Measurements from ENCODE around the gene RNF13. TPM values are rescaled to one million over a fixed set of nuclear protein-coding genes. Genes with fewer than 3 reads are reported as not detected.

RNF13 gene
- total and polyA plus RNA-seq, 12 donors = 28.6 to 136 (median 77.4) TPM

- H3K27me3 ChIP-seq = no peaks in the 10 kb centered on the region
- no peaks in the 10 kb centered on the region for H3K36me3 ChIP-seq (replicated peaks in 1 of 2)
- WGBS, 4 donors = 70 to 95% (median 93%) methylated on average over 2 of the region's 2 CpGs
- no peak for DNase-seq
- H3K27ac ChIP-seq = no peak overlapping the region
- H3K4me1 ChIP-seq (replicated peaks in 1 of 2) = no peaks in the 10 kb centered on the region
- intact Hi-C loops (cut with DNase I) = no loop called here
- TF ChIP-seq CTCF (IDR thresholded peaks at IDR 0.05) = no peak
- TF ChIP-seq POLR2A (IDR thresholded peaks at IDR 0.05) = no peak
- H3K4me3 ChIP-seq = no peak overlapping the region
- H3K9me3 ChIP-seq (replicated peaks in 1 of 3) = no peaks in the 10 kb centered on the region
Measured at GRCh38 chr3:149989307-149989706, 176.3 kb downstream of the RNF13 start.

GRCh38 chr3:149990423-149990948, 177.5 kb downstream of the RNF13 start:
- no peak for TF ChIP-seq CTCF (IDR thresholded peaks at IDR 0.05)
- no peak for TF ChIP-seq POLR2A (IDR thresholded peaks at IDR 0.05)
- no peak overlapping the region for H3K4me3 ChIP-seq
- no peaks in the 10 kb centered on the region for H3K27me3 ChIP-seq
- no peaks in the 10 kb centered on the region for H3K9me3 ChIP-seq (replicated peaks in 1 of 3)
- intact Hi-C loops (cut with DNase I) = no loop called here
- DNase-seq = no peak
- H3K4me1 ChIP-seq (replicated peaks in 1 of 2) = no peaks in the 10 kb centered on the region
- H3K27ac ChIP-seq = no peak overlapping the region
- H3K36me3 ChIP-seq (replicated peaks in 1 of 2) = no peaks in the 10 kb centered on the region
- 64 to 81% (median 68%) methylated on average over 1 of the region's 1 CpG for WGBS, 4 donors

- Histone ChIP-seq H3K9me3 (replicated peaks in 1 of 3) (no peaks in the 10 kb centered on the region), H3K27me3 (no peaks in the 10 kb centered on the region), H3K27ac (no peak overlapping the region), H3K36me3 (replicated peaks in 1 of 2) (no peaks in the 10 kb centered on the region), H3K4me3 (no peak overlapping the region), H3K4me1 (replicated peaks in 1 of 2) (no peaks in the 10 kb centered on the region)
- TF ChIP-seq CTCF (IDR thresholded peaks at IDR 0.05) = no peak
- TF ChIP-seq POLR2A (IDR thresholded peaks at IDR 0.05) = no peak
- WGBS, 4 donors = 94 to 98% (median 95%) methylated on average over 4 of the region's 4 CpGs
- intact Hi-C loops (cut with DNase I) = no loop called here
- no peak for DNase-seq
Measured at GRCh38 chr3:149992416-149993058, 179.5 kb downstream of the RNF13 start.

- no peak for TF ChIP-seq POLR2A (IDR thresholded peaks at IDR 0.05)
- TF ChIP-seq CTCF (IDR thresholded peaks at IDR 0.05) = no peak
- no peaks in the 10 kb centered on the region for H3K36me3 ChIP-seq (replicated peaks in 1 of 2)
- H3K9me3 ChIP-seq (replicated peaks in 1 of 3) = peaks cover 0 to 4% (median 0%) of the 10 kb centered on the region in 3 donors
- H3K4me1 ChIP-seq (replicated peaks in 1 of 2) = no peaks in the 10 kb centered on the region
- intact Hi-C loops (cut with DNase I) = no loop called here
- H3K4me3 ChIP-seq = no peak overlapping the region
- DNase-seq = no peak
- H3K27me3 ChIP-seq = no peaks in the 10 kb centered on the region
- WGBS, 4 donors = 88 to 98% (median 91%) methylated on average over 1 of the region's 1 CpG
- no peak overlapping the region for H3K27ac ChIP-seq
Measured at GRCh38 chr3:149998946-149999345, 185.9 kb downstream of the RNF13 start.
